Gastroesophageal sphincter (tissue), 4 donors: ENCODE measurements around the gene NISCH. TPM values are rescaled to one million over a fixed set of nuclear protein-coding genes. Genes with fewer than 3 reads are reported as not detected.

Experiments
- ATAC-seq: fragments of 150-250 bp; one replicate; pipeline ENCODE4 v1.9.1; 2016; ENCODE audit warnings: mild to moderate bottlenecking, moderate library complexity
- H3K27ac ChIP-seq, 4 donors: fragments of 200-600 bp; sonication (generic) in 3 of 4; 1 replicate in 3 of 4; 2 replicates in 1 of 4; pipeline ENCODE4 v1.5.1; 2016 to 2019
- H3K27me3 ChIP-seq: fragments of 200-600 bp; sonication (generic); one replicate; pipeline ENCODE4 v1.5.1; 2019
- H3K36me3 ChIP-seq, 2 donors: fragments of 200-600 bp; sonication (generic); one replicate each; pipeline ENCODE4 v1.5.1; 2019; ENCODE audit warnings: control low read depth in 1 of 2
- H3K4me1 ChIP-seq, 3 donors: fragments of 200-600 bp; sonication (generic); 1 replicate in 2 of 3; 2 replicates in 1 of 3; pipeline ENCODE4 v1.5.1; 2016 to 2019; ENCODE audit warnings: control low read depth in 2 of 3
- H3K4me3 ChIP-seq, 2 donors: fragments of 200-600 bp; sonication (generic); one replicate each; pipeline ENCODE4 v1.5.1; 2019; ENCODE audit warnings: mild to moderate bottlenecking in 1 of 2, moderate library complexity in 1 of 2
- H3K9me3 ChIP-seq, 3 donors: fragments of 200-600 bp; sonication (generic); one replicate each; pipeline ENCODE4 v1.5.1; 2017 to 2019; ENCODE audit warnings: control low read depth in 2 of 3
- CTCF ChIP-seq, 4 experiments: fragments of 200-600 bp in 2 of 4; fragments of 450-650 bp in 2 of 4; sonication (generic) in 1 of 4; IDR thresholded peaks; one replicate each; pipeline ENCODE4 v1.5.1; 2017 to 2019; ENCODE audit warnings: antibody characterized with exemption in 4 of 4, mild to moderate bottlenecking in 2 of 4, moderate library complexity in 2 of 4
- EP300 ChIP-seq: sonication (generic); formaldehyde crosslinking; IDR thresholded peaks from one replicate; pipeline ENCODE4 v1.6.1; 2017; ENCODE audit warnings: antibody characterized with exemption, mild to moderate bottlenecking
- POLR2A ChIP-seq, 2 donors: fragments of 450-650 bp; IDR thresholded peaks; one replicate each; pipeline ENCODE4 v1.6.1; 2017; ENCODE audit warnings: antibody characterized with exemption in 2 of 2, mild to moderate bottlenecking in 2 of 2, moderate library complexity in 1 of 2
- POLR2AphosphoS5 ChIP-seq: sonication (generic); formaldehyde crosslinking; IDR thresholded peaks from one replicate; pipeline ENCODE4 v1.6.1; 2017; ENCODE audit warnings: antibody characterized with exemption
- WGBS, 2 donors: methylation state at CpG; one replicate each; pipeline ENCODE4 v1.1.5; 2018; ENCODE audit warnings: low coverage in 1 of 2; 5-methylcytosine and 5-hydroxymethylcytosine counted together
- total RNA-seq, 4 donors: library from RNA; depleted of rRNA; stranded (reverse); fragments of >200 nt; gene quantifications; one replicate each; pipeline ENCODE4 v1.1.0, GENCODE V29; 2016

The NISCH gene
- total RNA-seq, 4 donors from 2014 or later: 56.7 to 95.9 (median 78.9) TPM

DNA sequence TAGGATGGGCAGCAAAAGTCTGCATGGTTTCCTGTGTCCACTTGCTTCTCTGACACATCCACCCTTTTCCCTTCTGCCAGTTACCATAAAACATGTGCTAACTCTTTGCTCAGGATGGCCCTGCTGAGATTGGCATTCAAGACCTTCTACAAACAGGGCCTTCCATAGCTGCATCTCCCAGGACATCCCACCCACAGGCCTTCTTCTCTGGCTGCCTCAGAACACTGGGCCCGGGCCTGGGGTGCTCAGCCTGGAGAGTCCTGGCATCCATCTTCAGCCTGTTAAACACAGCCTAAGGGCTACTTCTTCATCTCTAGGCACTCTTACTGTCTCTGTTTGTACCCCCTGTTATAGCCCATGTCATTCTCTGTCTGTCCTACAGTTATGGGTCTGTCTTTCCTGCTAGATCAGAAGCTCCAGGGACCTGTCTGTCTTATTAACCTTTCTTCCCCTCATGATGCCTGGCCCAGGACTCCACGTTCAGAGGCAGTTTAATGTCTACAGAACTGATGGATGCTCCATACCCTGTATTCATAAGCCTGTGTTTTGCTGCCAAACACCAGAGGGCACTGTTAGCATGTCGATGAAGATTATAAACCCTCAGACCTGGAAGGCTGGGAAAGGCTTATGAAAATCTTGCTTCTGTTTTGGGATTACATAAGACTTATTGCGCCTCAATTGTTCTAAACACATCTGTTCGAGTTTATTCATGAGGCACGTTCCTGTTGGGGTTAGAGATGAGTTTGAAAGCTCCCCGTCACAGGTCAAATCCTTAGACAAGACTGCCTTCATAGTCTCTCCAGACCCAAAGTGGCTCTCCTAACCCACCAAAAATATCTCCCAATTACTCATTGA is 27.0 kb upstream of the NISCH start:
- H3K9me3 ChIP-seq: no peaks in the 10 kb centered on the region
- no peaks in the 10 kb centered on the region for H3K36me3 ChIP-seq
- 3 to 12% methylated on average over 6 of the region's 7 CpGs for WGBS, 2 donors
- H3K27me3 ChIP-seq: no peaks in the 10 kb centered on the region
- peak; percentile 86 for ATAC-seq
- H3K27ac ChIP-seq: no peak overlapping the region
- peaks cover 0 to 17% (median 0%) of the 10 kb centered on the region in 3 donors for H3K4me1 ChIP-seq
- TF ChIP-seq CTCF (IDR thresholded peaks at IDR 0.05) (peak in 3 of 4 experiments; percentile 73 to 80 (median 73)), POLR2A (IDR thresholded peaks at IDR 0.05) (no peak), POLR2AphosphoS5 (peak; percentile 30), EP300 (no peak)
- H3K4me3 ChIP-seq: no peak overlapping the region

- Histone ChIP-seq H3K9me3 (no peaks in the 10 kb centered on the region), H3K27me3 (no peaks in the 10 kb centered on the region), H3K4me3 (no peak overlapping the region), H3K36me3 (no peaks in the 10 kb centered on the region), H3K4me1 (peaks cover 0 to 17% (median 0%) of the 10 kb centered on the region in 3 donors), H3K27ac (no peak overlapping the region)
- TF ChIP-seq POLR2A (IDR thresholded peaks at IDR 0.05) (no peak), EP300 (no peak)
- 0% methylated on average over 1 of the region's 3 CpGs for WGBS, 2 donors
- ATAC-seq: no peak
Measured at GRCh38 chr3:52429031-52429430, 26.4 kb upstream of the NISCH start.

DNA sequence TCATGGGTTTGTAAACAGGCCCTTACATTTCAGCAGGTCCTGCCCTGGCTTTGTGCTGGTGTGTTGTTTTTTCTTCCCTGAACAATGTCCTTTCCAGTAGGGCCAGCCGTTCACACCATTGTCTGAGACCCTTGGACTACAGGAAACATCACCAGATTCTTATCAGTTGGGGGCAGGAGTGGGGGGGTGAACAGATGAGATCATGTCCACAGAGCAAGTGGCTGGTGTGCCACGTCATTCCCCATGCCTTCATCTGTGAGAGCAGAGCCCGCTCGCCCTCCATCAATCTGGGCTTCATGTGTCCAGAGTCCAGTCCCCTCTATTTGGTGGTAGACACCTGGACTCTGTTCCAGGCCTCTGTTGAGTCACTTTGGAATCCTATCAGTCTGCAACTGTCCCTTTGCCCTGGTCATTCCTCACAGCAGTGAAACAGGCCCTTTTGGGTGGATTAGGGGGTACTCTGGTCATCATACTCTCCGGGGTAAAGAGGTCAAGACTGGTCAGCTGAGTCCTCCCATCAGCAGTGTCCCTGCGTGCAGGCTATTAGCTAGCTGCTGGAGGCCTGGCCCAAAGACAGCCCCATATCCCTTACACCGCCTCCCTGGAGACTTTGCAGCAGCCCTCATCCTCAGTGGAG is 25.5 kb upstream of the NISCH start:
- peaks cover 0 to 17% (median 0%) of the 10 kb centered on the region in 3 donors for H3K4me1 ChIP-seq
- H3K27ac ChIP-seq: peak overlapping the region in 1 of 4 donors; percentile 38
- H3K4me3 ChIP-seq: no peak overlapping the region
- H3K36me3 ChIP-seq: no peaks in the 10 kb centered on the region
- TF ChIP-seq POLR2AphosphoS5 (no peak), EP300 (no peak), CTCF (IDR thresholded peaks at IDR 0.05) (no peak), POLR2A (IDR thresholded peaks at IDR 0.05) (no peak)
- H3K9me3 ChIP-seq: no peaks in the 10 kb centered on the region
- no peaks in the 10 kb centered on the region for H3K27me3 ChIP-seq
- ATAC-seq: peak; percentile 40
- WGBS, 2 donors: 58 to 73% methylated on average over 2 to 3 of the region's 7 CpGs

DNA sequence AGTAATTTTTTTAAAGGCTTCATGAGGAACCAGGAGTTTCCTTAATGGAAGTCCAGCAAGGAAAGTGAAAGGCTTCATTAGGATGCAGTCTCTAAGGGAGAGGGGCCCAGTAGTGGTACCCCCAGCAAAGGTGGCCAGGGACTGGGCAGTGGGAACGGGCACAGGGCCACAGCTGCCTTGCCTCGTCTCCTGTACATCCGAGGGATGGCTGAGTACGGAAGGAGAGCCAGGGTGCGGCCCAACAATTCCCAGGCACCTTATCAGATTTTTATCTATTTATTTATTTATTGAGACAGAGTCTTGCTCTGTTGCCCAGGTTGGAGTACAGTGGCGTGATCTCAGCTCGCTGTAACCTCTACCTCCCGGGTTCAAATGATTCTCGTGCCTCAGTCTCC is 25.0 kb upstream of the NISCH start:
- Histone ChIP-seq H3K27me3 (no peaks in the 10 kb centered on the region), H3K27ac (peak overlapping the region in 1 of 4 donors; percentile 38), H3K4me1 (peaks cover 0 to 20% (median 0%) of the 10 kb centered on the region in 3 donors), H3K4me3 (no peak overlapping the region), H3K9me3 (no peaks in the 10 kb centered on the region), H3K36me3 (no peaks in the 10 kb centered on the region)
- ATAC-seq: no peak
- WGBS, 2 donors: 83 to 91% methylated on average over 3 to 5 of the region's 9 CpGs
- TF ChIP-seq POLR2A (IDR thresholded peaks at IDR 0.05) (no peak), CTCF (IDR thresholded peaks at IDR 0.05) (no peak), POLR2AphosphoS5 (no peak), EP300 (no peak)

- WGBS, 2 donors: 67 to 77% methylated on average over 1 to 8 of the region's 10 CpGs
- H3K4me3 ChIP-seq: no peak overlapping the region
- no peaks in the 10 kb centered on the region for H3K27me3 ChIP-seq
- no peak overlapping the region for H3K27ac ChIP-seq
- H3K9me3 ChIP-seq: no peaks in the 10 kb centered on the region
- TF ChIP-seq POLR2AphosphoS5 (no peak), CTCF (IDR thresholded peaks at IDR 0.05) (no peak), POLR2A (IDR thresholded peaks at IDR 0.05) (no peak), EP300 (no peak)
- no peaks in the 10 kb centered on the region for H3K36me3 ChIP-seq
- peaks cover 0 to 25% (median 0%) of the 10 kb centered on the region in 3 donors for H3K4me1 ChIP-seq
- no peak for ATAC-seq
Measured at GRCh38 chr3:52431459-52432223, 23.8 kb upstream of the NISCH start.
